GM19372 (cell line): Measurements from ENCODE around the gene HDAC10.
"Not testable (repeated sequence)": the region's sequence is repeated elsewhere in the genome, so short reads cannot be mapped to it uniquely, and the experiment has no call there.

Experiments used
- ATAC-seq: cut with Tn5 transposase; IDR thresholded peaks from one replicate; pipeline ENCODE4 v1.9.1; 2021; ENCODE audit warnings: mild to moderate bottlenecking, low read depth, moderate library complexity; ENCODE audit not compliant: unreplicated experiment

The HDAC10 gene

GRCh38 chr22:50285568-50286229, 34.6 kb upstream of the HDAC10 start:
- no peak for ATAC-seq

- no peak for ATAC-seq
Observed at GRCh38 chr22:50284479-50284878, 33.4 kb upstream of the HDAC10 start.

- ATAC-seq, result no peak
Observed at GRCh38 chr22:50283821-50284220, 32.8 kb upstream of the HDAC10 start.

- no peak for ATAC-seq
Observed at GRCh38 chr22:50282361-50283155, 31.5 kb upstream of the HDAC10 start.

- no peak for ATAC-seq
Observed at GRCh38 chr22:50281957-50282356, 30.9 kb upstream of the HDAC10 start.

GRCh38 chr22:50281384-50281760, 30.3 kb upstream of the HDAC10 start:
- no peak for ATAC-seq

GRCh38 chr22:50280708-50281383, 29.8 kb upstream of the HDAC10 start:
- ATAC-seq, result no peak

- no peak for ATAC-seq
Observed at GRCh38 chr22:50280022-50280707, 29.1 kb upstream of the HDAC10 start.

GRCh38 chr22:50278956-50279619, 28.0 kb upstream of the HDAC10 start:
- no peak for ATAC-seq

- ATAC-seq, result no peak
Observed at GRCh38 chr22:50278461-50278860, 27.4 kb upstream of the HDAC10 start.

GRCh38 chr22:50277761-50278160, 26.7 kb upstream of the HDAC10 start:
- ATAC-seq, result no peak

- ATAC-seq, result peak; percentile 59
Observed at GRCh38 chr22:50276143-50276542, 25.1 kb upstream of the HDAC10 start.

GRCh38 chr22:50275181-50276055, 24.4 kb upstream of the HDAC10 start:
- no peak for ATAC-seq

- no peak for ATAC-seq
Observed at GRCh38 chr22:50274771-50275170, 23.7 kb upstream of the HDAC10 start.

GRCh38 chr22:50274311-50274710, 23.2 kb upstream of the HDAC10 start:
- ATAC-seq, result no peak

- ATAC-seq, result not testable (repeated sequence)
Observed at GRCh38 chr22:50273781-50274180, 22.7 kb upstream of the HDAC10 start.

GRCh38 chr22:50273352-50273751, 22.3 kb upstream of the HDAC10 start:
- not testable (repeated sequence) for ATAC-seq

- no peak for ATAC-seq
Observed at GRCh38 chr22:50272044-50272802, 21.2 kb upstream of the HDAC10 start.

GRCh38 chr22:50271519-50271970, 20.5 kb upstream of the HDAC10 start:
- no peak for ATAC-seq
